GM12878 (cell line): ENCODE results near the gene CAPS. TPM values are rescaled to one million over a fixed set of nuclear protein-coding genes. Genes with fewer than 3 reads are reported as not detected.
A peak's percentile ranks its signal among the peaks of the same experiment; 100 is the strongest.

Source experiments
- ATAC-seq: fragments of 200-7000 bp; cut with Tn5 transposase; 3 replicates; pipeline ENCODE4 v1.9.1; 2020; ENCODE audit warnings: mild to moderate bottlenecking, moderate library complexity
- BruUV-seq: library from RNA; stranded (reverse); fragments of 400-500 nt; replicated peaks from 2 replicates; lab custom pipeline; 2021; lab: Mats Ljungman, UMichigan
- CTCF ChIA-PET: fragments of 300-600 bp; sonication (Branson Sonifier 250); formaldehyde crosslinking; extraction: SDS; loops from one replicate; lab custom pipeline; 2021; ENCODE audit warnings: inconsistent platforms; lab: Yijun Ruan, JAX
- POLR2A ChIA-PET: fragments of 350-600 bp; formaldehyde crosslinking; extraction: SDS; loops from one replicate; lab custom pipeline; 2021; ENCODE audit warnings: inconsistent platforms; lab: Charles Lee
- RAD21 ChIA-PET: fragments of 300-600 bp; sonication (Branson Sonifier 250); formaldehyde crosslinking; loops from one replicate; lab custom pipeline; 2023; ENCODE audit warnings: antibody characterized with exemption; ENCODE audit not compliant: unreplicated experiment; lab: Charles Lee
- SMC1A ChIA-PET: fragments of 300-600 bp; sonication (Branson Sonifier 250); formaldehyde crosslinking; loops from one replicate; lab custom pipeline; 2023; ENCODE audit not compliant: unreplicated experiment, uncharacterized antibody; lab: Charles Lee
- DNase-seq: peaks from one replicate; pipeline ENCODE4 v3.0.0-alpha.2; 2011; ENCODE audit warnings: low read depth, low spot score
- FAIRE-seq: peaks from 3 replicates; lab custom pipeline; 2011; peaks lifted over from hg19 to GRCh38; lab: Jason Lieb, UNC
- H2AFZ ChIP-seq: 2 replicates; pipeline ENCODE4 v1.6.0; 2011; ENCODE audit warnings: low read depth, low read length, control low read depth; ENCODE audit not compliant: control insufficient read depth
- H3K27ac ChIP-seq: 2 replicates; pipeline ENCODE4 v1.5.1; 2011; ENCODE audit warnings: control low read depth; ENCODE audit not compliant: control insufficient read depth, insufficient read depth
- H3K27me3 ChIP-seq, 2 experiments: replicated peaks in 1 of 2; 2 replicates each; pipeline versions ENCODE4 v1.6.0 to v1.6.1; 2011; ENCODE audit warnings: low read length in 1 of 2; ENCODE audit not compliant: control insufficient read depth in 2 of 2, insufficient read depth in 2 of 2
- H3K36me3 ChIP-seq, 2 experiments: 2 replicates each; pipeline ENCODE4 v1.5.1; 2011; ENCODE audit warnings: low read length in 1 of 2; ENCODE audit not compliant: control insufficient read depth in 2 of 2, insufficient read depth in 2 of 2
- H3K4me1 ChIP-seq: 2 replicates; pipeline ENCODE4 v1.6.1; 2011; ENCODE audit warnings: mild to moderate bottlenecking, low read length, moderate library complexity, mixed read lengths; ENCODE audit not compliant: control insufficient read depth, insufficient read depth
- H3K4me2 ChIP-seq: 2 replicates; pipeline ENCODE4 v1.6.0; 2011; ENCODE audit warnings: control low read depth; ENCODE audit not compliant: control insufficient read depth, insufficient read depth
- H3K4me3 ChIP-seq: fragments of 200-600 bp; sonication (generic); 2 replicates; pipeline ENCODE4 v1.5.1; 2016
- H3K79me2 ChIP-seq: 2 replicates; pipeline ENCODE4 v1.6.0; 2011; ENCODE audit warnings: low read length; ENCODE audit not compliant: control insufficient read depth, insufficient read depth
- H3K9ac ChIP-seq: 2 replicates; pipeline ENCODE4 v1.8.0; 2011; ENCODE audit warnings: low read length, control low read depth, mixed read lengths; ENCODE audit not compliant: control insufficient read depth, insufficient read depth
- H3K9me3 ChIP-seq: replicated peaks from 3 replicates; pipeline ENCODE4 v1.5.1; 2011; ENCODE audit warnings: mild to moderate bottlenecking, low read length; ENCODE audit not compliant: control insufficient read depth, insufficient read depth
- H4K20me1 ChIP-seq: 2 replicates; pipeline ENCODE4 v1.6.0; 2011; ENCODE audit not compliant: control insufficient read depth, insufficient read depth
- CEBPZ ChIP-seq: fragments of 150-350 bp; IDR thresholded peaks from 2 replicates; pipeline ENCODE4 v1.6.1; 2016; ENCODE audit warnings: low read depth, low read length
- E2F4 ChIP-seq: IDR thresholded peaks from 2 replicates; pipeline ENCODE4 v1.6.1; 2012; ENCODE audit warnings: low read depth, low read length, improper control_type of control experiment
- POLR2A ChIP-seq: IDR thresholded peaks from 2 replicates; pipeline ENCODE4 v1.6.1; 2011; ENCODE audit warnings: low read depth, mild to moderate bottlenecking, low read length
- SRF ChIP-seq, 2 experiments: IDR thresholded peaks; 2 replicates each; pipeline ENCODE4 v1.6.1; 2011; ENCODE audit warnings: low read depth in 2 of 2, low read length in 2 of 2, mild to moderate bottlenecking in 1 of 2, moderate library complexity in 1 of 2
- TCF12 ChIP-seq: IDR thresholded peaks from 2 replicates; pipeline ENCODE4 v1.6.1; 2011; ENCODE audit warnings: low read depth, mild to moderate bottlenecking, low read length
- USF1 ChIP-seq: IDR thresholded peaks from 2 replicates; pipeline ENCODE4 v1.6.1; 2011; ENCODE audit warnings: borderline replicate concordance, low read depth, mild to moderate bottlenecking, moderate library complexity, mixed read lengths, low read length; ENCODE audit not compliant: insufficient read depth; ENCODE audit errors: extremely low read length
- WGBS: methylation state at CpG from one replicate; pipeline ENCODE4 v1.1.6; 2016; ENCODE audit warnings: low lambda C conversion rate; ENCODE audit not compliant: insufficient replicate concordance, insufficient coverage; ENCODE audit errors: missing lambda C conversion rate; 5-methylcytosine and 5-hydroxymethylcytosine counted together
- in situ Hi-C: fragments of 300-500 bp; cut with MboI; formaldehyde crosslinking; loops from 9 replicates; pipeline ENCODE4 v1.14.3; 2018; ENCODE audit warnings: mixed read lengths
- intact Hi-C: fragments of 100-400 bp; cut with micrococcal nuclease; formaldehyde crosslinking; loops from one replicate; pipeline ENCODE4 v1.14.2; 2022; ENCODE audit not compliant: unreplicated experiment
- polyA plus RNA-seq, 11 experiments: library from polyadenylated mRNA; depleted of rRNA in 4 of 11; unstranded in 6 of 11; stranded (reverse) in 5 of 11; fragments of >200 nt; fragmentation: Nextera tagmentation in 4 of 11; fragmentation: Illumina TruSeq in 1 of 11; extraction: Ambion mirVana in 4 of 11; extraction: Trizol in 1 of 11; gene quantifications; 1 replicate in 1 of 11; 2 replicates in 10 of 11; pipeline versions ENCODE4 v1.2.1 to v1.2.3, GENCODE V29; 2011 to 2016; ENCODE audit warnings: inconsistent platforms in 2 of 11, missing spikeins in 2 of 11, low read depth in 1 of 11
- total RNA-seq, 4 experiments: library from RNA; depleted of rRNA in 3 of 4; stranded (reverse); fragments of >200 nt in 3 of 4; fragmentation: Illumina TruSeq in 1 of 4; extraction: Trizol in 1 of 4; gene quantifications; 2 replicates each; pipeline versions ENCODE4 v1.2.1 to v1.2.3, GENCODE V29; 2013 to 2021

The CAPS gene
- total and polyA plus RNA-seq, 10 of the 15 experiments (the other 5 are each of a cell fraction or from before 2014, with no cell fraction given) = 0.09 to 6.9 (median 2.9) TPM

GRCh38 chr19:5896365-5897076 is 17.5 kb upstream of the CAPS start:
- no peak overlapping the region for H3K9ac ChIP-seq
- ChIA-PET SMC1A (no interaction called here), RAD21 (no interaction called here), POLR2A (no interaction called here), CTCF (no interaction called here)
- peak; percentile 26; the same call in 1 of the 2 replicates for TF ChIP-seq POLR2A
- TF ChIP-seq E2F4 = no peak
- no peak for TF ChIP-seq TCF12
- no peak for TF ChIP-seq USF1
- no peak for TF ChIP-seq CEBPZ
- TF ChIP-seq SRF (IDR thresholded peaks at IDR 0.05; ENCODE audit: low read depth in 2 of 2, low read length in 2 of 2) = no peak
- in situ Hi-C loops = no loop called here
- H3K36me3 ChIP-seq = peaks cover 8 to 13% of the 10 kb centered on the region in 2 experiments; a peak in 3 of 4 replicates
- 92% methylated on average over 28 of the region's 29 CpGs for WGBS
- H3K4me2 ChIP-seq = no peak overlapping the region
- peaks cover 6% of the 10 kb centered on the region for H4K20me1 ChIP-seq
- intact Hi-C loops = no loop called here
- peaks cover 16% of the 10 kb centered on the region for H3K79me2 ChIP-seq
- DNase-seq (no peak), ATAC-seq (no peak), FAIRE-seq (no peak)
- H3K9me3 ChIP-seq = no peaks in the 10 kb centered on the region
- no peak overlapping the region for H2AFZ ChIP-seq
- H3K27ac ChIP-seq = no peak overlapping the region
- H3K4me1 ChIP-seq = no peaks in the 10 kb centered on the region; the same call in 1 of the 2 replicates
- H3K27me3 ChIP-seq = no peaks in the 10 kb centered on the region
- no TSS peak for BruUV-seq
- H3K4me3 ChIP-seq = no peak overlapping the region
